Peyer's patch (tissue), 4 donors: ENCODE results near the gene GPR62. TPM values are rescaled to one million over a fixed set of nuclear protein-coding genes. Genes with fewer than 3 reads are reported as not detected.

Experiments used
- DNase-seq, 3 donors: peaks; one replicate each; pipeline ENCODE4 v3.0.0-alpha.2; 2017 to 2019
- H3K27ac ChIP-seq, 4 donors: fragments of 200-600 bp; sonication (generic); one replicate each; pipeline ENCODE4 v1.5.1; 2016 to 2019
- H3K27me3 ChIP-seq, 2 donors: fragments of 200-600 bp; sonication (generic); one replicate each; pipeline ENCODE4 v1.5.1; 2019
- H3K36me3 ChIP-seq, 3 donors: fragments of 200-600 bp; sonication (generic); one replicate each; pipeline ENCODE4 v1.5.1; 2016 to 2019
- H3K4me1 ChIP-seq, 4 donors: fragments of 200-600 bp; sonication (generic); one replicate each; pipeline ENCODE4 v1.5.1; 2016 to 2019
- H3K4me3 ChIP-seq, 4 donors: fragments of 200-600 bp; sonication (generic); 1 replicate in 3 of 4; 2 replicates in 1 of 4; pipeline ENCODE4 v1.5.1; 2016 to 2019; ENCODE audit warnings: mild to moderate bottlenecking in 1 of 4
- H3K9me3 ChIP-seq, 4 donors: fragments of 200-600 bp; sonication (generic); one replicate each; pipeline ENCODE4 v1.5.1; 2016 to 2019; ENCODE audit warnings: mild to moderate bottlenecking in 1 of 4
- CTCF ChIP-seq, 6 experiments: fragments of 450-650 bp in 4 of 6; fragments of 200-600 bp in 2 of 6; sonication (generic) in 1 of 6; IDR thresholded peaks; one replicate each; pipeline ENCODE4 v1.5.1; 2017 to 2019; ENCODE audit warnings: antibody characterized with exemption in 6 of 6, mild to moderate bottlenecking in 3 of 6, moderate library complexity in 1 of 6
- POLR2A ChIP-seq, 2 donors: fragments of 450-650 bp; IDR thresholded peaks; one replicate each; pipeline ENCODE4 v1.5.1; 2017; ENCODE audit warnings: antibody characterized with exemption in 2 of 2, mild to moderate bottlenecking in 2 of 2, moderate library complexity in 2 of 2
- total RNA-seq, 4 donors: library from RNA; depleted of rRNA; stranded (reverse); fragments of >200 nt; gene quantifications; one replicate each; pipeline ENCODE4 v1.1.0, GENCODE V29; 2016

The GPR62 gene
- total RNA-seq, 4 donors from 2014 or later, result not detected

GRCh38 chr3:51966016-51966415 lies 10.8 kb downstream of the GPR62 start:
- Histone ChIP-seq H3K4me1 (peaks cover 0 to 24% (median 7%) of the 10 kb centered on the region in 4 donors), H3K27ac (no peak overlapping the region), H3K9me3 (no peaks in the 10 kb centered on the region), H3K27me3 (no peaks in the 10 kb centered on the region), H3K4me3 (no peak overlapping the region), H3K36me3 (no peaks in the 10 kb centered on the region)
- no peak for DNase-seq
- no peak for TF ChIP-seq POLR2A (IDR thresholded peaks at IDR 0.05)
- TF ChIP-seq CTCF (IDR thresholded peaks at IDR 0.05), result no peak

GRCh38 chr3:51966486-51966885 lies 11.3 kb downstream of the GPR62 start:
- peak overlapping the region; percentile 63 to 97 (median 86) for H3K4me3 ChIP-seq
- H3K36me3 ChIP-seq, result no peaks in the 10 kb centered on the region
- no peaks in the 10 kb centered on the region for H3K9me3 ChIP-seq
- H3K27ac ChIP-seq, result peak overlapping the region; percentile 84 to 97 (median 90)
- no peak for TF ChIP-seq POLR2A (IDR thresholded peaks at IDR 0.05)
- no peak for TF ChIP-seq CTCF (IDR thresholded peaks at IDR 0.05)
- H3K27me3 ChIP-seq, result no peaks in the 10 kb centered on the region
- DNase-seq, result no peak
- H3K4me1 ChIP-seq, result peaks cover 0 to 29% (median 7%) of the 10 kb centered on the region in 4 donors

GRCh38 chr3:51966922-51967383 lies 11.8 kb downstream of the GPR62 start:
- H3K4me3 ChIP-seq, result peak overlapping the region; percentile 63 to 97 (median 86)
- H3K4me1 ChIP-seq, result peaks cover 0 to 29% (median 7%) of the 10 kb centered on the region in 4 donors
- H3K27me3 ChIP-seq, result no peaks in the 10 kb centered on the region
- TF ChIP-seq CTCF (IDR thresholded peaks at IDR 0.05), result no peak
- no peak for TF ChIP-seq POLR2A (IDR thresholded peaks at IDR 0.05)
- no peaks in the 10 kb centered on the region for H3K9me3 ChIP-seq
- peak overlapping the region; percentile 84 to 97 (median 90) for H3K27ac ChIP-seq
- DNase-seq, result no peak
- no peaks in the 10 kb centered on the region for H3K36me3 ChIP-seq

GRCh38 chr3:51967384-51968169 lies 12.4 kb downstream of the GPR62 start, which contains the start of gene PCBP4:
Gene PCBP4, minus strand, starts transcription at chr3:51967454. Its CDS starts 6,214 bp downstream, at chr3:51961240.
- Histone ChIP-seq H3K27me3 (no peaks in the 10 kb centered on the region), H3K4me3 (peak within 1 kb of the TSS; percentile 63 to 97 (median 86)), H3K36me3 (no peaks in the 10 kb centered on the region), H3K4me1 (peaks cover 0 to 29% (median 7%) of the 10 kb centered on the region in 4 donors), H3K9me3 (no peaks in the 10 kb centered on the region), H3K27ac (peak within 1 kb of the TSS; percentile 84 to 97 (median 90))
- peak; percentile 31 to 80 (median 71) for DNase-seq
- TF ChIP-seq CTCF (IDR thresholded peaks at IDR 0.05) (no peak), POLR2A (IDR thresholded peaks at IDR 0.05) (peak in 1 of 2 donors; percentile 23)

GRCh38 chr3:51968170-51968775 lies 13.1 kb downstream of the GPR62 start:
- peak overlapping the region; percentile 63 to 97 (median 86) for H3K4me3 ChIP-seq
- peak overlapping the region; percentile 84 to 97 (median 90) for H3K27ac ChIP-seq
- DNase-seq, result no peak
- peaks cover 0 to 29% (median 7%) of the 10 kb centered on the region in 4 donors for H3K4me1 ChIP-seq
- H3K9me3 ChIP-seq, result no peaks in the 10 kb centered on the region
- no peak for TF ChIP-seq CTCF (IDR thresholded peaks at IDR 0.05)
- no peak for TF ChIP-seq POLR2A (IDR thresholded peaks at IDR 0.05)
- H3K27me3 ChIP-seq, result no peaks in the 10 kb centered on the region
- no peaks in the 10 kb centered on the region for H3K36me3 ChIP-seq
